Activated CD8-positive, alpha-beta memory T cell treated with anti-CD3 and anti-CD28 coated beads for 48 hours (primary cell): Measurements from ENCODE around the gene SESTD1.
"Not testable (repeated sequence)": the region's sequence is repeated elsewhere in the genome, so short reads cannot be mapped to it uniquely, and the experiment has no call there.

Experiments used
- DNase-seq, 3 experiments: peaks; one replicate each; pipeline ENCODE4 v3.0.0-alpha.2; 2020; ENCODE audit warnings: low read depth in 2 of 3, low spot score in 2 of 3

SESTD1 gene

DNA sequence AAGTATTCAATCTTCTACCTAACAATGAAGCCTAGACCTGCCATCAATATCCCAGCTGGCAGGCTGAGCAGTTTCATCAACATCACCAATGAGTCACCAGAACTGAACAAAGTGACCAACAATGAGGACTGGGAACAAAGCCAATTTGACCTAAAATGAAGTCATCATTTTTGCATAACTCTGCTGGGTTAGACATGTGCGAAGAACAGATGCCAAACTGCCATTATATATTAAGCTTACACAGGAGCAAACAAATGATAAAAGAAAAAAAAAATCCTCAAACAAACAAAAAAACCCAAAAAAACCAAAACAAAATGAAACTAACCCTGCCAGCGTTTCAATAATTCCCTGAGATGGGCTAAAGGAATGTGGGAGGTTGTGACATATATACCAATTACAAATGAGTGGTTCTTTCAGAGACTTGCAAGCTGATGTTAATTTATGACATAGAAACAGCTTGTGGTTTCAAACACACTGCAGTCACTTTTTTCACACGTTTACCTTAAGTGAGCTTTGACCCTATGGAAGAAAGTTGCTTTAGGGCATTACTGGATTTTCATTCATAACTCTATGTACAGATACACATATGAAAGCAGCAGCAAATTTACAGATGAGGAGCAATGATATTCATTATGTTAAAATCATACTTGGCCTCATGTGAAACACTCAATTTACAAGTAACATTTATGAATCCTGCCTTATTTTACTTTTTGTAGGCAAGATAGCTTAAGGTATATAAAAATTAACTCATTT lies 157.8 kb downstream of the SESTD1 start:
- DNase-seq, result no peak

DNA sequence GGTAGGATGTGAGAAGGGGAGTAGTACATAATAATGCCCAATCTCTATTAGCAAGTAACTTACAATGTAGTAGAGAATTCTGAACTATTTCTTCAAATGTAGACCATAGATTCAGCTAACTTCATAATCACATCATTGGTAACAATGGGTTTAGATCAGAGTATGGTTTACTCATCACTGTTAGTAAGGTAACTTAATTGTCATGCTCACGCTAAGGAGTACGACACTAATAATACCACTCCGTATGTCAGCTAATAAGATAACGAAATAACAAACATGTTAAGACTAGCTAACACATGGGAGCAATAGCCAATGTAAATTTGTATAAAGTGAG lies 158.3 kb downstream of the SESTD1 start:
- DNase-seq, result no peak

DNA sequence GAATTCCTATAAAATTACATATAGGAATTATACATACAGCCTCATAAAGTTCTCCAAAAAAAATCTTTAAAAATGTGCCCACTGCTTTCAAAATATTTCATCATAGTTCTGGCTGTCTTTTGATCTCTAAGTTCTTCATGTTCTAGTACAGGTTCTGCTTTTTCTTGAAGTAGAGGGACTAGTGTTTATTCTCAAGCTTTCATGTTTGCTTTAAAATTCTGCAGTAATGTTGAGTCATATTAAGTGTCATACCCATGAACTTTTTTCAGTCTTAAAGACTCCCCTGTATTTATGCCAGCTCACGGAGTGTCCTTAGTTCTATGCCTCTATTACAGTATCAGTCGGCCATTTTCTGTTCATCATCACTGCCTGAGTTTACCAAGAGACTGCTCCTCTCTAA lies 159.9 kb downstream of the SESTD1 start:
- DNase-seq, result no peak

DNA sequence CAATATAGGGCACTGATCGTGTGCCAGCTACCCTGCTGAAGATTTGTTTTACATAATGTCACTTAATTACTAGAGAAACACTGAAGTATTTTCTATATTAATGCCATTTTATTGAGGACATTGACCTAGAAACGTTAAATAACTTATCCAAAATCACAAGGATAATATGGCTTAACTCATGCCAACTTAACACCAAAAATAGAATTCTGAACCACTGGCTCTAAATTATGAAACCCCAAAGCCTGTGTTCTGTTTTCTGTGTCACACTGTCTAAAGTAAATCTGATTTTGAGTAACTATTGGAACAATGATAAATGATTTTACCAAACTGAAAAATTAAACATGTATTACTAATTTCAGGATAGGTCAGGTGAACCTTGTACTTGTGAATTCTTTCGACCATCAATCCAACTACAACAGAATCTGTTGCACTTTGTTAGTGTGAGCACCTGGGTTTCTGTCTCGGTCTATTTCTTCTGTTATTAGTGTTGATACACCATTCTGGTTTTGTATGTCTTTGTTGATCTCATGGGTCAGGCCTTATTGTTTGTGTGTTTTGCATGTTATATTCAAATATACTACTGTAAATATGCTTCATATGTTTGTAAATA lies 166.4 kb downstream of the SESTD1 start:
- no peak for DNase-seq

DNA sequence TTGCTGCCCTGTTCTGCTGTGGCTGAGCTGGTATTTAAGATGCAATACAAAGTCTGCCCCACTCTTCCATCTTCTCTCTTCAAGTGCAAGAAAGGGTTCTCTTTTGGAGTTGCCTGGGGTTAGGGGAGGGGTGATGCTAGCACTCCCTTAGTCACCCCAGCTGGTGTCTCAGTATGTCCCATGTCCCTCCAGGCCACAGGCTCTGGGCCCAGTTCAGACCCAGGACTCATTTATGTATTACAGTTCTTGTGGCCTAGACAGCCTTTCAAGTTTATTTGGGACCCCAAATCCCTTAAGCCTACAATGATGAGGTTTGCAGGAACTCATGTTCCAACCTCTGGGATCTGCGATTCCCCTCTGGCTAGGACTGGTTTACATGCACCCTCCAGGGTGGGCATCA lies 167.5 kb downstream of the SESTD1 start:
- DNase-seq, result no peak

DNA sequence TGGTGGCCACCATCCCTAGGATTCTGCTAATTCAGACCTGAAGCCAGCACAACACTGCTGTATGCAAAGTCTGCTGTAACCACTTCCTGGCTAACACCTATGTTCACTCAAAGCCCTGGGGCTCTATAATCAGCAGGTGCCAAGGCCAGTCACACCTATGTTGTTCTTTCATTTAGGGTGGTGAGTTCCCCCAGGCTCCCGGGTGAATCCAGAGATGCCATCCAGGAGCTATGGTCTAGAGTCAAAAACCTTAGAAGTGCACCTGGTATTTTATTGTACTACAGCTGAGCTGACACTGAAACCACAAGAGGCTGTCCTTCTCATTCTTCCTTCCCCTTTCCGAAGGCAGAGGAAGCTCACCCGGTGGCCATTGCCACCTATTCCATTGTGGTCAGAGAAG lies 168.5 kb downstream of the SESTD1 start:
- no peak for DNase-seq

DNA sequence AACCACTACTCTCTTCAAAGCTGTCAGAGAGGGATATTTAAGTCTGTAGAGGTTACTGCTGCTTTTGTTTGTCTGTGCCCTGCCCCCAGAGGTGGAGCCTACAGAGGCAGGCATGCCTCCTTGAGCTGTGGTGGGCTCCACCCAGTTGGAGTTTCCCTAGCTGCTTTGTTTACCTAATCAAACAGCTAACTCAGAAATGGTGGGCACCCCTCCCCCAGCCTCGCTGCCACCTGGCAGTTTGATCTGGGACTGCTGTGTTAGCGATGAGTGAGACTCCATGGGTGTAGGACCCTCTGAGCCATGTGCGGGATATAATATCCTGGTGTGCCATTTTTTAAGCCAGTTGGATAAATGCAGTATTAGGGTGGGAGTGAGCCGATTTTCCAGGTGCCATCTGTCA lies 171.7 kb downstream of the SESTD1 start:
- not testable (repeated sequence) for DNase-seq

DNA sequence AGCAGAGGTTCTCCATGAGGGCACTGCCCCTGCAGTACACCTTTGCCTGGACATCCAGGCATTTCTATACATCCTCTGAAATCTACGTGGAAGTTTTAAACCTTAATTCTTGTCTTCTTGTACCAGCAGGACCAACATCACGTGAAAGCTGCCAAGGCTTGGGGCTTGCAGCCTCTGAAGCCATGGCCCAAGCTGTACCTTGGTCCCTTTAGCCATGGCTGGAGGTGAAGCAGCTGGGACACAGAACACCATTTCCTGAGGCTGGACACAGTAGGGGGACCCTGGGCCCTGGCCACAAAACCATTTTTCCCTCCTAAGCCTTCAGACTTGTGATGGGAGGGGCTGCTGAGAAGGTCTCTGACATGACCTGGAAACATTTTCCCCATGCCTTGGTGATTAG lies 181.9 kb downstream of the SESTD1 start:
- DNase-seq, result no peak

DNA sequence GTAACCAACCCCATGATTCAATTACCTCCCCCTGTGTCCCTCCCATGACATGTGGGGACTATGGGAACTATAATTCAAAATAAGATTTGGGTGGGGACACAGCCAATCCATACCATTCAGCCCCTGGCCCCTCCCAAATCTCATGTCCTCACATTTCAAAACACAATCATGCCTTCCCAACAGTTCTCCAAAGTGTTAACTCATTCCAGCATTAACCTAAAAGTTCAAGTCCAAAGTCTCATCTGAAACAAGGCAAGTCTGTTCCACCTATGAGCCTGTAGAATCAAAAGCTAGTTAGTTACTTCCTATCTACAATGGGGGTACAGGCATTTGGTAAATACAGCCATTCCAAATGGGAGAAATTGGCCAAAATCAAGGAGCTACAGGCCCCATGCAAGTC lies 182.7 kb downstream of the SESTD1 start:
- no peak for DNase-seq

DNA sequence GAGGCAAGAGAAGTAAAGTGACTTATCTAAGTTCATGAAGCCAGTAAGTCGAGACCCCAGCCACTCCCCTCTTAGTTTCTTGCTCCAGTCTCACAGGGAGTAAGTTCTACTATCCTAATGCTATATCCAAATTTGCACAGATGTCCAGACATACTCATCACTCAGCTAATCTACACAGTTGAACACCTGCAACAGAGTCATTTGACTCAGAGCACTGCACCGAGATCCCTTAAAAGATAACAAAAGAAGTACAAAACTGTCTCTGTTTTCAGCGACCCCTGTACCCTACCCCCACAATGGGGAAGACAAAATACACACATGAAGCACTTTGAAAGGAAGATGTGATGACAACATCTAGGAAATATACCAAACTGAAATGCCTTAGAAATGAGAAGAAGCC lies 192.1 kb downstream of the SESTD1 start:
- no peak for DNase-seq

DNA sequence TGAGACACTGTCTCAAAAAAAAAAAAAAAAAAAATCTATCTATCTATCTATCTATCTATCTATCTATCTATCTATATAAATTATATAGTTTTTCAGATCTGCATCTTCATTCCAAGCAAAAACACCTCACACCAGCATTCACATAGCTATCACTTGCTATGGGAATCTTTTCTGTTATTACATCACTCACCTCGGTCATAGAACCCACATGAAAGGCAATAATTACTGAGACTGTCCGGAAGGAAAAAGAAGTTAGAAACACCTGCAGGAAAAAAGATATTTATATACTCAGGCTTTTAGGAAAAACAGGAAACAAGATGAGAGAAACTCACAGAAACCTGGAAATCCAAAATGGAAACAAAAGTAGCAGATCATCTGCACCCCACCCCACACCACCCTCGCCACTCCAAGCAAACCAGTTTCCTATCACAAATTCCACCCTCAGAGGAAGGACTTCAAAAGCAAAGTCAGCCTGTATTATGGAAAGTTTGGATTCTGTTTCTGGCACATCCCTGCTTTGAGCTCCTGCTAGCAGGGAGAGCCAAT lies 192.7 kb downstream of the SESTD1 start:
- DNase-seq, result no peak

DNA sequence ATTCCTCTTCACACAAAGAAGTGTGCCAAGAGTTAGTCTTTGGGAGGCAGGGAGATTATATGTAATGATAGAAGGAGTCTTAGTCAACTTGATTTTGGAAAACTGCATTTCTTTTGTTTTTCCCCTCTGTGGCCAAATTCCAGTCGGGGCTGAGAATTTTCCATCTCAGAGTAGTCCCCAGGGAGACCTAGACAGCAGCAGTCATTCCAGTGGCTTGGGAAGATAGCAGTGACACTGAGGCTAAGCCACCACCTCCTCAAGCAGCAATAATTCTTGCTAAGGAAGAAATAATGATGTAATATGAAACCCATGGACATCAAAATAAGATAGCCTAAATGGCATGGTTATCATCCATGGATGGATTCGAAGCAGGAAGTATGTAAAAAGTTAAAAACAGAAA lies 193.7 kb downstream of the SESTD1 start:
- DNase-seq, result no peak

DNA sequence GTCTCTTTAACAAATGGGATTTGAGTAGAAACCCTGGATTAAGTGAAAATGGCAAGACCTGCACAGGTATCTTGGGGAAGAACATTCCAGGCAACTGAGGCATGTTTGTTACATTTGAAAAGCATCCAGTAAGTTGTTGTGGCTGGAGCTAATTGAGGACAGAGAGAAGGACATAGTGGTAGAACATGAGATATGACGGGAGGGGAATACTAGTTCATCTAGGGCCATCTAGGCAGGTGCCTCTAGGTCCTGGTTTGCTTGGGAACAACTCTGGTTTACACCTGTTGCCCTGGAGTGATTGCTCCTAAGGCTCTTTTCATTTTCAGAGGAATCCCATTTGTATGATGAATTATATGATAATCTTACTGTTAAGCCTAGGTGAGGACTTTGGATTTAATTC lies 194.9 kb downstream of the SESTD1 start:
- no peak for DNase-seq

DNA sequence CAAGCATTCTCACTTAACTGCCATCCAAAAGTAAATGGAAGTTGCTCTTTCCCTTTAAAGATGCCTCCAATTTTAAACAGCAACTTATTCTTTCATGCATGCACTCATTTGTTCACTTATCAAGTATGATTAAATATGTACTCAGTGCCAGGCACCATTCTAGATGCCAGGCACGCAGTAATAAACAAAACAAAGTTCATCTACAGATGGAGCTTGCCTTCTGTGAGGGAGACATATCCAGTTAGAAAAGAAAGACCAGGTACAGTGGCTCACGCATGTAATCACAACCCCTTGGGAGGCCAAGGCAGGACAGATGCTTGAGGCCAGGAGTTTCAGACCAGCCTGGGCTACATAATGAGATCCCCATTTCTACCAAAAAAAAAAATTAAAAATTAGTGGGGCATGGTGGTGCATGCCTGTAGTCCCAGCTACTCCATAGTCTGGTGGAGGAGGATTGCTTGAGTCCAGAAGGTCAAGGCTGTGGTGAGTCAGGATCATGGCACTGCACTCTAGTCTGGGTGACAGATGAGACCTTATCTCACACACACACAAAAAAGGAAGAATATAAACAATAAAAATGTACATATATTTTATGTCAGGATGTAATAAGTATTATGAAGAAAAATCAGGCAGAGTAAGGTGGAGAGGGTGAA lies 195.5 kb downstream of the SESTD1 start:
- DNase-seq, result no peak

DNA sequence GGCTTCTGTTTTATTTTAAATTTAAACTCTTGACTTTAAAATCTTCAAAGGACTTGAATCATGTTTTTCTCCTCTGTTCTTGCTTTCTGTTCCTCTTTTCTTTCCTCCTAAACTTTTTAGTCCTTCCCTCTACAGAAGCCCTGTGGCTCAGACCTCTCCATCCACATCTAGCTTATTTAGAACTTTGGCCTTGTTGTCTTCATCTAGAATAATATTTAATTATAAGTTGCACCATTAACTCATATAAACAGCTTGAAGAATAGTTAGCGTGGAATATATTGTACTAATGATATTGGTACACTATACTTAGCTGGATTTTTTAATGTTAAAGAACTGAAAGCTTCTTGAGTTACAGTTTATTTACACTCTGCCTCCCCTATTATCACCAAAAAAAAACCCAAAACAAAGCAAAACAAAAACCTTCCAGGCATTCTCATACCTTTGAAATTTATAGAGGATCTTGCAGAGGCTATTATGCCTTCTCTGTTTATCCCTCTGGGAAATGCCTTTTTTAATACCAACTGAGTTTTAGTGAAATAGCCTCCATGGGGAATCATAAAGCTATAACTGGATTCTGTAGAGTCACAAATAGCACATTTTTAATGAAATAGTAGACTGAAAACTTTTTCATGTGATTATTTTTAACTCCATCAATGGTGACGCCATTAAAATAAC lies 205.5 kb downstream of the SESTD1 start:
- DNase-seq, result no peak

DNA sequence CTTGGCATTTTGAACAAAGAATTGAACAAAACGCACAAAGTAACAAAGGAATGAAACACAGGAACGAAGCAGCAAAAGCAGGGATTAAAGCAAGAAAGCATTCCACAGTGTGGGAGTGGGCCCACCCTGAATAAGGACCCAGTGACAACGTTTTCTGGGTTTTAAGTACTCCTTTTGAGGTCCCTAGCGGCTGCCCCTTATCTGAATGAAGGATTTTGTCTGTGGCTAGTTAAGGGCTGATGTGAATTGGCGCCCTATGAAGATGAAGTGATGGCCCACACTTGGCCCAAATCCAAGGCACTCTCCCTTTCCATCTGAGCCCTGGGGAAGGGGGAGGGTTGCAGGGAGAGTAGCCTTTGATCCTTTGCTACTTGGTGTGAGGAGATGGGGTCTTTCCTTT lies 206.9 kb downstream of the SESTD1 start:
- no peak for DNase-seq

DNA sequence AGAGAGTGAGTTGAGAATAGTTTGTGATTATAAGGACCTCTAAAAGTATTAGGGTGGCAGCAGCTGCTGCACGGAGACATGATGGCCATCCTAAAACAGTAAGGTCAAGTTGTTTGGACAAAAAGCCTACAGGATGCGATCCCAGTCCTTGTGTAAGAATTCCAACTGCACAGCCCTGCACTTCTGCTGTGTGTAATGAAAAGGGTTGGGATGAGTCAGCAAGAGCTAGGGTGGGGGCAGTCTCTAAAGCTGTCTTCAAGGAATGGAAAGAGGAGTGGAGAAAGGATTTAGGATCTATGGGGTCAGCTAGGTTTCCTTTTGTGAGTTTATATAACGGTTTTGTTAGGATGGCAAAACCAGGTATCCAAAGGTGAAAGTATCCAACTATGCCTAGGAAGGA lies 211.1 kb downstream of the SESTD1 start:
- DNase-seq, result not testable (repeated sequence)
